Astrocyte (in vitro differentiated cells and primary cell): ENCODE data around the gene TMED6.

Source experiments
- EZH2 ChIP-seq: IDR thresholded peaks from 2 replicates; pipeline ENCODE4 v1.6.1; 2012; ENCODE audit warnings: mild to moderate bottlenecking, low read length, inconsistent platforms; ENCODE audit not compliant: insufficient read depth
- TF ChIP-seq, protein P1 (sequence below): IDR thresholded peaks from 2 replicates; pipeline ENCODE4 v1.5.1; 2011; ENCODE audit warnings: low read depth, mild to moderate bottlenecking, inconsistent platforms, low read length, moderate library complexity; ENCODE audit not compliant: insufficient read depth

DNA sequence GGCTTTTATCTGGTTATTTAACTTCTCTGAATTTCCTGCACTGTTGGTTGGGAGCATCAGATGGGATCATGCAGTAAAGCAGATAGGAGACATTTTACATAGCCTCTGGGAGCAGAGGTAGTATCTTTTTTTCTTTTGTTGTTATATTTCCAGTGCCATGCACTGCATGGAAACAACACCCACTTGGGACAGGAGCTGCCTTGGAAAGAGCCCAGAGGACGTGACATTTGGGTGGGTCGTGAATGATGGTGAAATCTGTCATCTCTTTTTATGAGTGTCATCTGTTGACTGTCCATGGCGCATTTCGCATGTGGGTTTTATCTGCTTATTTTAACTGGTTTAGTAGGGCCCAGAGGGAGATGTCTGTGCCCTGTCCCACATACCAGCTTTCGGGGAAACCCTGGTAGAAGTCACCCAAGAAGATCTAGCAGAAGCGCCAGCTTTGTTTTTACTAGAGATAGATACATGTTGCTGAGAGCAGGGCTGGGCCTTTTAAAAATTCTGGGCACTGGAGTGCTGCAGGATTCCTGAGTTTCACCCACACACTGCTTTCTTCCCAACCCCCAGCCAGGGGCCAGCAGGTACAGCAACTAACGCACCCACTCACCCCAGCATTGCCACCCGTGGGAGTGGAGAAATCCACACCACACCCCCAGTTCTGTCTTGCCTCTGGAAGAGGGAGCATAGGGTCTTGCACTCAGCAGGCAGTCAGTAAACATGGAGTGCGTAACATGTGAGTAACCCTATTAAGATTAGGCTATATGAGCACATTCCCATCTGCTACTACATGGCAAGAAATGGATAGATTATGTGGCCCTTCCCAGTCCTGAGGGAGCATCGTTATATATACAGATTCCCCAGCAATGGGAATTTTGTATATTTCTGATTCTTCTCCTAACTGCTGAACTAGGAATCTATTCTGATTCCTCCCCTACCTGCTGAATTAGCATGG, 42.6 kb upstream of the TMED6 start:
- TF ChIP-seq, protein P1, sequence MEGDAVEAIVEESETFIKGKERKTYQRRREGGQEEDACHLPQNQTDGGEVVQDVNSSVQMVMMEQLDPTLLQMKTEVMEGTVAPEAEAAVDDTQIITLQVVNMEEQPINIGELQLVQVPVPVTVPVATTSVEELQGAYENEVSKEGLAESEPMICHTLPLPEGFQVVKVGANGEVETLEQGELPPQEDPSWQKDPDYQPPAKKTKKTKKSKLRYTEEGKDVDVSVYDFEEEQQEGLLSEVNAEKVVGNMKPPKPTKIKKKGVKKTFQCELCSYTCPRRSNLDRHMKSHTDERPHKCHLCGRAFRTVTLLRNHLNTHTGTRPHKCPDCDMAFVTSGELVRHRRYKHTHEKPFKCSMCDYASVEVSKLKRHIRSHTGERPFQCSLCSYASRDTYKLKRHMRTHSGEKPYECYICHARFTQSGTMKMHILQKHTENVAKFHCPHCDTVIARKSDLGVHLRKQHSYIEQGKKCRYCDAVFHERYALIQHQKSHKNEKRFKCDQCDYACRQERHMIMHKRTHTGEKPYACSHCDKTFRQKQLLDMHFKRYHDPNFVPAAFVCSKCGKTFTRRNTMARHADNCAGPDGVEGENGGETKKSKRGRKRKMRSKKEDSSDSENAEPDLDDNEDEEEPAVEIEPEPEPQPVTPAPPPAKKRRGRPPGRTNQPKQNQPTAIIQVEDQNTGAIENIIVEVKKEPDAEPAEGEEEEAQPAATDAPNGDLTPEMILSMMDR, result no peak
- no peak for TF ChIP-seq EZH2
